ENCODE measurements around the gene TLR8. TPM values are rescaled to one million over a fixed set of nuclear protein-coding genes. Genes with fewer than 3 reads are reported as not detected.

TLR8 gene
- not detected in 2 replicates for total RNA-seq

DNA sequence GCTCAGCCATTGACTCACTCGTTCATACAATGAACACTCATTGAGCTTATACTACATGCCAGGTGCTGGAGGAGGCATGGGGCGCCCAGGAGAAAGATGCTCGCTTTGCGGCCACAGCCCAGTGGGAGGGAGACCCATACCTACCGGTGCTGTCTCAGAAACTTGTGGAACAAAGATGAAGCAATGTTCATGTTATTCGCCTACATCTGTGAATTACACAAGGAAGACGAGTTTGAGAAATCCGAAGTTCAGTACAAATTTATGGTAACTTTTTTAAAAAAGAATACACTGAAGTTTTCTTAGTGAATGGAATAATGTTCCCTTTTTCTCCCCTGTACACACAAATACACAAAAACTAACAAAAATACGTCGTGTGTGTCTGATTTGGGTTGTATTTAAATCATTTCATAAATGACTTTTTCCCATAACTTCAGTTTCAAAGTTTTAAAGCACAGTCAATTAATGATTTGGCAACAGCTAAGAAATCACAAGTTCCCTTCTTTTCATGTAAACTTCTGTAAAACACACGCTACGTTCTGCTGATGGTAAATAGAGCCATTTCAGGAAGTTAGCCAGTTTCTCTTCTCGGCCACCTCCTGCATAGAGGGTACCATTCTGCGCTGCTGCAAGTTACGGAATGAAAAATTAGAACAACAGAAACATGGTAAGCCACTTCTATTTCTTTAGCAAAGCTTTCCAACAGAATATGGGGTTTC is at the start of gene TLR8:
TLR8 (plus strand) TSS at position 575 of the 716 bp plus-strand sequence; CDS start at position 662, 87 bp downstream.

DNA sequence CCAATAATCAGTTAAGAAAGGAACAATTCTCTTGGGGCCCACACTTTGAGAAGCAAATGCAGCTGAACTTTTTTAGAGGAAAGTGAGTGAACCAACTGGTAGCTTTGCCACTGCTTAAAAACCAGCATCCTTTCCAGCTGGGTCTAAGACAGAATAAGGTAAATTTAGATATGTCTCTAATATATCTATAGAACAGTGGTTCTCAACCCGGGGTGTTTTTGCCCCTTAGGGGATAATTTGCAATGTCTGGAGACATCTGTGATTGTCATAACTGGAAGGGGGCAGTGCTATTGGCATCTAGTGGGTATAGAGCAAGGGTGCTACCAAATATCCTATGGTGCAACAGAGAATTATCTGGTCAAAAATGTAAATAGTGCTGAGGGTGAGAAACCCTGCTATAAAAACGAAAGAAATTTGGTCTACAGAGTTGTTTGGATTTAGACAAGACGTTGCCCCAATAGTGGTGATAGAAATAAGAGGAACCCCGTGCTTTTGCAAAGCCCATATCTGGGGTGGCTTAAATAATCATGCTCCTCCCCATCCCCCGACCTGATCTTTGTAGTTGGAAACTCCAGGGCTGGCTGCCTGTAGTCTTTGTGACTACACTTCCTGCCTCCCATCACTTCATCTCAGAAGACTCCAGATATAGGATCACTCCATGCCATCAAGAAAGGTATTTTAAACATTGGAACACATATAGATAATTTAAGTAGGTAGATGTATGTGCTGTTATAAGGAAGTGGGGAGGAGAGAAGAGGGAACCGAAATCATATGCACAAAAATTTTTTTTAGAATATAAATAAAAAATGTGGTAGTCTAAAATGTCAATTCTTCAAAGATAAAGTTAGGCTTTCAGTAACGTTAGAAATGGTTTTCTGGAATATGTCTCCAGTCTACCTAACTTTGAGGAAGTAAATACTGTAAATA is 39.7 kb upstream of the TLR8 start, which contains the start of gene TLR7:
TLR7 (plus strand) TSS at position 622 of the 927 bp plus-strand sequence. CDS start 507 bp downstream, outside the sequence.

Other genes with a start within 250 kb of the TLR8 start
- 40.3 and 50.6 TPM in 2 replicates for gene PRPS2, start 115.2 kb upstream of the TLR8 start, total RNA-seq
- gene TLR7, start 39.5 kb upstream of the TLR8 start, total RNA-seq = not detected in 2 replicates
- gene TMSB4X, start 68.5 kb downstream of the TLR8 start, total RNA-seq = 4,229 and 5,294 TPM in 2 replicates
- 0.50 TPM in 1 of 2 replicates, not detected in the other for gene FAM9C, start 138.0 kb downstream of the TLR8 start, total RNA-seq

Data from thoracic aorta endothelial cell (primary cell).